Endothelial cell (in vitro differentiated cells): ENCODE results near the gene MAP3K7CL. TPM values are rescaled to one million over a fixed set of nuclear protein-coding genes. Genes with fewer than 3 reads are reported as not detected.

Experiments
- DNase-seq: peaks from one replicate; pipeline ENCODE4 v3.0.0; 2021; ENCODE audit warnings: low spot score
- H3K27ac Mint-ChIP-seq: one replicate; pipeline ENCODE4 v1.8.0; 2021; ENCODE audit warnings: mixed read lengths, inconsistent platforms; ENCODE audit not compliant: unreplicated experiment
- H3K27me3 Mint-ChIP-seq: one replicate; pipeline ENCODE4 v1.8.0; 2021; ENCODE audit warnings: mild to moderate bottlenecking, moderate library complexity, mixed read lengths, inconsistent platforms; ENCODE audit not compliant: unreplicated experiment
- H3K36me3 Mint-ChIP-seq: one replicate; pipeline ENCODE4 v1.8.0; 2021; ENCODE audit warnings: mild to moderate bottlenecking, low read depth, mixed read lengths, inconsistent platforms; ENCODE audit not compliant: unreplicated experiment
- H3K4me1 Mint-ChIP-seq: one replicate; pipeline ENCODE4 v1.8.0; 2021; ENCODE audit warnings: mild to moderate bottlenecking, mixed read lengths, inconsistent platforms; ENCODE audit not compliant: unreplicated experiment
- H3K4me3 Mint-ChIP-seq: one replicate; pipeline ENCODE4 v1.8.0; 2021; ENCODE audit warnings: mild to moderate bottlenecking, mixed read lengths, inconsistent platforms; ENCODE audit not compliant: unreplicated experiment
- H3K9me3 Mint-ChIP-seq: one replicate; pipeline ENCODE4 v1.8.0; 2021; ENCODE audit warnings: mixed read lengths, inconsistent platforms; ENCODE audit not compliant: unreplicated experiment
- CTCF ChIP-seq: fragments of 200-600 bp; sonication (generic); IDR thresholded peaks from one replicate; pipeline ENCODE4 v1.5.0; 2021; ENCODE audit warnings: antibody characterized with exemption; ENCODE audit not compliant: unreplicated experiment
- total RNA-seq: library from RNA; stranded (reverse); fragmentation: NEBNext Ultra II Directional; extraction: Animal tissue kit (Norgen Biotek cat#: 25700); gene quantifications from one replicate; pipeline ENCODE4 v1.2.1, GENCODE V29; 2021; ENCODE audit not compliant: unreplicated experiment

The MAP3K7CL gene
- total RNA-seq, 1 donor from 2014 or later: 1.0 TPM

- no peak for DNase-seq
- Mint-ChIP-seq H3K27me3 (no peaks in the 10 kb centered on the region), H3K27ac (no peak overlapping the region), H3K9me3 (no peaks in the 10 kb centered on the region), H3K4me3 (no peak overlapping the region), H3K36me3 (no peaks in the 10 kb centered on the region), H3K4me1 (peaks cover 8% of the 10 kb centered on the region)
- TF ChIP-seq CTCF: no peak
Measured at GRCh38 chr21:29085106-29085752, 45.2 kb upstream of the MAP3K7CL start.

- no peak overlapping the region for H3K27ac Mint-ChIP-seq
- H3K27me3 Mint-ChIP-seq: peaks cover 2% of the 10 kb centered on the region
- H3K4me3 Mint-ChIP-seq: no peak overlapping the region
- no peak for DNase-seq
- TF ChIP-seq CTCF: no peak
- no peaks in the 10 kb centered on the region for H3K9me3 Mint-ChIP-seq
- H3K36me3 Mint-ChIP-seq: no peaks in the 10 kb centered on the region
- peaks cover 9% of the 10 kb centered on the region for H3K4me1 Mint-ChIP-seq
Measured at GRCh38 chr21:29091033-29091432, 39.4 kb upstream of the MAP3K7CL start.

- Mint-ChIP-seq H3K36me3 (no peaks in the 10 kb centered on the region), H3K4me3 (no peak overlapping the region), H3K27me3 (peaks cover 2% of the 10 kb centered on the region), H3K4me1 (peaks cover 9% of the 10 kb centered on the region), H3K9me3 (no peaks in the 10 kb centered on the region), H3K27ac (no peak overlapping the region)
- DNase-seq: no peak
- TF ChIP-seq CTCF: no peak
Measured at GRCh38 chr21:29092102-29092959, 38.1 kb upstream of the MAP3K7CL start.

- DNase-seq: no peak
- Mint-ChIP-seq H3K4me1 (peaks cover 8% of the 10 kb centered on the region), H3K27ac (no peak overlapping the region), H3K9me3 (no peaks in the 10 kb centered on the region), H3K36me3 (peaks cover 3% of the 10 kb centered on the region), H3K27me3 (peaks cover 4% of the 10 kb centered on the region), H3K4me3 (no peak overlapping the region)
- no peak for TF ChIP-seq CTCF
Measured at GRCh38 chr21:29096218-29097015, 34.0 kb upstream of the MAP3K7CL start.
